ENCODE results near the gene PXMP4. TPM values are rescaled to one million over a fixed set of nuclear protein-coding genes. Genes with fewer than 3 reads are reported as not detected.

PXMP4 gene
- total RNA-seq, 1 experiment from 2014 or later: 5.7 TPM

GRCh38 chr20:33725607-33726264 lies 5.6 kb upstream of the PXMP4 start:
- H3K27ac Mint-ChIP-seq: peak overlapping the region in 1 of 3 experiments; percentile 29; a peak in 1 of 7 replicates
- no peaks in the 10 kb centered on the region for H3K4me1 Mint-ChIP-seq
- Histone ChIP-seq H3T11ph (ENCODE audit: low read length) (no peak overlapping the region), H3K9me3 (ENCODE audit: control insufficient read depth, low read depth, low read length) (no peaks in the 10 kb centered on the region), H2AFZ (ENCODE audit: low read length) (no peak overlapping the region), H3K14ac (ENCODE audit: insufficient read depth, low read length) (no peak overlapping the region), H3K18ac (ENCODE audit: insufficient read length, low read depth, low read length) (no peak overlapping the region), H3K23me2 (ENCODE audit: insufficient read length, low read depth, low read length, poor library complexity, severe bottlenecking) (no peaks in the 10 kb centered on the region), H2BK12ac (ENCODE audit: insufficient read length, low read depth, low read length) (no peak overlapping the region), H4K5ac (ENCODE audit: insufficient read length, low read depth, low read length) (no peak overlapping the region), H4K91ac (ENCODE audit: insufficient read length, low read depth, low read length) (no peak overlapping the region), H3K4me2 (ENCODE audit: insufficient read depth, insufficient read length, low read length) (no peak overlapping the region), H2BK5ac (ENCODE audit: insufficient read length, low read length) (no peak overlapping the region), H3K4ac (ENCODE audit: low read depth, low read length) (no peak overlapping the region), H3K23ac (ENCODE audit: insufficient read length, low read depth, low read length) (no peak overlapping the region), H4K20me1 (ENCODE audit: control insufficient read depth, insufficient read depth, insufficient read length) (no peaks in the 10 kb centered on the region), H2AK5ac (ENCODE audit: insufficient read length, low read length) (no peak overlapping the region), H3K27me3 (ENCODE audit: insufficient read depth, low read length) (no peaks in the 10 kb centered on the region), H3K56ac (ENCODE audit: insufficient read length, low read depth, low read length) (no peak overlapping the region), H3K4me1 (ENCODE audit: insufficient read depth, low read length) (no peaks in the 10 kb centered on the region), H2BK120ac (ENCODE audit: low read depth, low read length, poor library complexity, severe bottlenecking) (no peak overlapping the region), H2BK15ac (ENCODE audit: low read depth, low read length) (no peak overlapping the region), H4K8ac (replicated peaks; ENCODE audit: insufficient read length, low read depth, low read length) (no peak overlapping the region), H3K27ac (ENCODE audit: insufficient read length, low read depth, low read length) (no peak overlapping the region), H3K79me2 (ENCODE audit: insufficient read depth, low read length) (no peaks in the 10 kb centered on the region), H3K9ac (ENCODE audit: extremely low read depth, insufficient read length, low read length) (no peak overlapping the region), H3K79me1 (ENCODE audit: insufficient read depth, low read depth, low read length, poor library complexity, severe bottlenecking) (no peaks in the 10 kb centered on the region), H2BK20ac (ENCODE audit: low read depth, low read length, poor library complexity, severe bottlenecking) (no peak overlapping the region)
- no peak overlapping the region for H3K4me3 Mint-ChIP-seq
- no peaks in the 10 kb centered on the region for H3K36me3 Mint-ChIP-seq (ENCODE audit: insufficient read depth in 1 of 3, low read depth in 3 of 3)
- TF ChIP-seq CTCF (conservative IDR thresholded peaks at IDR 0.05): no peak
- peaks cover 8% of the 10 kb centered on the region for H3K27me3 Mint-ChIP-seq (ENCODE audit: low read depth)
- WGBS (ENCODE audit: extremely low coverage, insufficient read length, low lambda C conversion rate): no CpG with 5 or more reads among the region's 7 CpGs
- no peaks in the 10 kb centered on the region; a peak in 1 of 5 replicates for H3K9me3 Mint-ChIP-seq
- DNase-seq: no peak
